SK-N-MC (cell line): ENCODE data around the gene PIWIL4.

Source experiments
- EZH2 ChIP-seq: fragments of 200-600 bp; sonication (generic); IDR thresholded peaks from one replicate; pipeline ENCODE4 v1.6.1; 2017; ENCODE audit warnings: antibody characterized with exemption
- POLR2AphosphoS5 ChIP-seq: IDR thresholded peaks from 2 replicates; pipeline ENCODE4 v1.6.1; 2012; ENCODE audit warnings: mild to moderate bottlenecking, low read depth, low read length, borderline replicate concordance

DNA sequence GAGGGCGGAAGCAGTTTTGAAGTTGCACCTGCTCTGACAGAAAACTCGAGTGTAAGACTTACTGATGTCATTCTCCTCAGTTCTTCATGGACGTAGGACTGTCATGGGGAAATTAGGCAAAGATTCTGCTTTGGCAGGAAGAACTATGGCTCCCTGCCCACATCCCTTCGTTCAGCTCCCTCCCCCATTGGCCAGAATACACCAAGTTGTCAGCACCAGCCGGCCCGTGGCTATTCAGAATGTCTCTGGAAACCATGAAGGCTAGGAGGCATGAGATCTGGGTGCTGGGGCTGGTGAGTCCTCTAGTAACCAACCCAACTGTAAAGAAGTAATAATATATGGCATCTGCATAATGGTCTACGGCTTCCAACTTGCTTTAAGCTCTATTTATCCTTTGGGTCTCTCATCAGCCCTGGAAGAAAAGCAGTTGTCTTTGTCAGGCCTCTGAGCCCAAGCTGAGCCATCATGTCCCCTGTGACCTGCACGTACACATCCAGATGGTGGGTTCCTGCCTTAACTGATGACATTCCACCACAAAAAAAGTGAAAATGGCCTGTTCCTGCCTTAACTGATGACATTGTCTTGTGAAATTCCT, 74.1 kb downstream of the PIWIL4 start:
- TF ChIP-seq EZH2: no peak
- TF ChIP-seq POLR2AphosphoS5: no peak
